HFFc6 (cell line): Measurements from ENCODE around the gene CLDN20. TPM values are rescaled to one million over a fixed set of nuclear protein-coding genes. Genes with fewer than 3 reads are reported as not detected.
A peak's percentile ranks its signal among the peaks of the same experiment; 100 is the strongest.
"Not testable (repeated sequence)": the region's sequence is repeated elsewhere in the genome, so short reads cannot be mapped to it uniquely, and the experiment has no call there.

Experiments used
- DNase-seq: peaks from one replicate; pipeline ENCODE4 v3.0.0-alpha.2; 2018
- H3K27ac Mint-ChIP-seq: 2 replicates; pipeline ENCODE4 v1.8.0; 2020; ENCODE audit warnings: mild to moderate bottlenecking, mixed read lengths
- H3K27me3 Mint-ChIP-seq: 2 replicates; pipeline ENCODE4 v1.8.0; 2021; ENCODE audit warnings: mild to moderate bottlenecking, moderate library complexity, mixed read lengths; ENCODE audit not compliant: insufficient read depth
- H3K36me3 Mint-ChIP-seq: 2 replicates; pipeline ENCODE4 v1.8.0; 2021; ENCODE audit warnings: low read depth, mixed read lengths
- H3K4me1 Mint-ChIP-seq: 2 replicates; pipeline ENCODE4 v1.8.0; 2020; ENCODE audit warnings: low read depth, mixed read lengths
- H3K4me3 Mint-ChIP-seq: 2 replicates; pipeline ENCODE4 v1.8.0; 2020; ENCODE audit warnings: mild to moderate bottlenecking, moderate library complexity, mixed read lengths
- H3K9me3 Mint-ChIP-seq: 2 replicates; pipeline ENCODE4 v1.8.0; 2020; ENCODE audit warnings: mild to moderate bottlenecking, mixed read lengths
- total RNA-seq, 6 experiments: library from RNA; stranded (reverse); fragmentation: NEBNext Ultra II Directional; extraction: Animal tissue kit (Norgen Biotek cat#: 25700); gene quantifications; 2 replicates in 1 of 6; 3 replicates in 5 of 6; pipeline ENCODE4 v1.2.3, GENCODE V29; 2021
- TF ChIP-seq, protein P1 (sequence below): fragments of 200-600 bp; sonication (generic); IDR thresholded peaks from 2 replicates; pipeline ENCODE4 v1.5.0; 2021; ENCODE audit warnings: antibody characterized with exemption, mild to moderate bottlenecking

Gene CLDN20
- total RNA-seq, 6 experiments from 2014 or later = not detected

DNA sequence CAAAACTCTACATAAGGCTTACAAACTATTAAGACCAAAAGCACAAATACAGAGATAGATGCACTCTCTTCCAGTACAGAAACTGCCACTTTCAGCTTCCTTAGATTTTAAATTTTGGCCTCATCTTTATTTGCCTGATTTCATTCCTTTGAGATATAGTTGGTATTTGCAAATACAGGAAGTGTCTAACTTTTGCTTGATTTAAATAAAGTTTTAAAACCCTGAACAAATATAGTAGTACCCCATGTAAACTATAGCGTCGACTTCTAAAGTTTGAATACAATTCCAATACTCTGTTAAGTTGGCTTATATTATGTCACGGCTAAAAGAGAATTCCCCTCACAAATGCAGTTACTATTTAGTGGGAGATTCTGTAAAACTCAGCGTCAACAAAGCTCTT is 1.2 kb upstream of the CLDN20 start:
- H3K9me3 Mint-ChIP-seq = no peaks in the 10 kb centered on the region
- H3K36me3 Mint-ChIP-seq = peaks cover 26% of the 10 kb centered on the region
- no peak overlapping the region for H3K4me3 Mint-ChIP-seq
- peaks cover 42% of the 10 kb centered on the region for H3K4me1 Mint-ChIP-seq
- no peak for DNase-seq
- H3K27me3 Mint-ChIP-seq = peaks cover 4% of the 10 kb centered on the region; the same call in 1 of the 2 replicates
- H3K27ac Mint-ChIP-seq = peak overlapping the region; percentile 46; the same call in 1 of the 2 replicates
- TF ChIP-seq, protein P1, sequence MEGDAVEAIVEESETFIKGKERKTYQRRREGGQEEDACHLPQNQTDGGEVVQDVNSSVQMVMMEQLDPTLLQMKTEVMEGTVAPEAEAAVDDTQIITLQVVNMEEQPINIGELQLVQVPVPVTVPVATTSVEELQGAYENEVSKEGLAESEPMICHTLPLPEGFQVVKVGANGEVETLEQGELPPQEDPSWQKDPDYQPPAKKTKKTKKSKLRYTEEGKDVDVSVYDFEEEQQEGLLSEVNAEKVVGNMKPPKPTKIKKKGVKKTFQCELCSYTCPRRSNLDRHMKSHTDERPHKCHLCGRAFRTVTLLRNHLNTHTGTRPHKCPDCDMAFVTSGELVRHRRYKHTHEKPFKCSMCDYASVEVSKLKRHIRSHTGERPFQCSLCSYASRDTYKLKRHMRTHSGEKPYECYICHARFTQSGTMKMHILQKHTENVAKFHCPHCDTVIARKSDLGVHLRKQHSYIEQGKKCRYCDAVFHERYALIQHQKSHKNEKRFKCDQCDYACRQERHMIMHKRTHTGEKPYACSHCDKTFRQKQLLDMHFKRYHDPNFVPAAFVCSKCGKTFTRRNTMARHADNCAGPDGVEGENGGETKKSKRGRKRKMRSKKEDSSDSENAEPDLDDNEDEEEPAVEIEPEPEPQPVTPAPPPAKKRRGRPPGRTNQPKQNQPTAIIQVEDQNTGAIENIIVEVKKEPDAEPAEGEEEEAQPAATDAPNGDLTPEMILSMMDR = no peak

DNA sequence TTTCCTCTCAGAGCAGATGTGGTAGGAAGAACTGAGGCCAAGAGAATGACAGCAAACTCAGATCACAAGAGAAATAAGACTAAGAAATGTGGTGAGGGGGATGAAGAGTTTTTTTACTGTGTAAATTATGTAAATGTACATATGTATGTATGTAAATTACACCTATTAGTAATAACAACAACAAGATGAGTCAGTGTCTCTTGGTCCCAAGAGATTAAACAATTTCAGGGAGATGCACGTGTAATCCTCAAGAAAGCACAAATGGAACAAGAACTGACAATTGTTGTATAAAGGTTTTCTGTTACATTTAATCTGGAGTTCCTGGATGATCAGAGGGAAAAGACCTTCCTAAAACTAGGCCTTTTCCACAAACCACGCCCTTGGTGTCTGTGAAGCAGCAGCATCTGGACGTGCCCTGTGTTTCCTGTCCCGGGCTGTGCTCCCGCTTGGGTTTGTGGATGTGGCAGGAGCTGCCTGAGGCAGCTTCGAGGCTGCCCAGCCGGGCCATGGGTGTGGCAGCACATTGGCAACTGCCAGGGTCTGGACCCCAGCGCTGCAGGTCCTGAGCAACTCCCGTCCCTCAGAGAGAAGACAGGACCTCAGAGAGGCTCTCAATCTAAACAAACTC is 994 bp downstream of the CLDN20 start:
- peak overlapping the region; percentile 28; the same call in 1 of the 2 replicates for H3K4me3 Mint-ChIP-seq
- TF ChIP-seq, protein P1 = no peak
- peaks cover 2% of the 10 kb centered on the region; the same call in 1 of the 2 replicates for H3K27me3 Mint-ChIP-seq
- H3K9me3 Mint-ChIP-seq = no peaks in the 10 kb centered on the region
- H3K4me1 Mint-ChIP-seq = peaks cover 49% of the 10 kb centered on the region
- peak overlapping the region; percentile 36 for H3K27ac Mint-ChIP-seq
- peaks cover 29% of the 10 kb centered on the region for H3K36me3 Mint-ChIP-seq
- peak; percentile 20 for DNase-seq

DNA sequence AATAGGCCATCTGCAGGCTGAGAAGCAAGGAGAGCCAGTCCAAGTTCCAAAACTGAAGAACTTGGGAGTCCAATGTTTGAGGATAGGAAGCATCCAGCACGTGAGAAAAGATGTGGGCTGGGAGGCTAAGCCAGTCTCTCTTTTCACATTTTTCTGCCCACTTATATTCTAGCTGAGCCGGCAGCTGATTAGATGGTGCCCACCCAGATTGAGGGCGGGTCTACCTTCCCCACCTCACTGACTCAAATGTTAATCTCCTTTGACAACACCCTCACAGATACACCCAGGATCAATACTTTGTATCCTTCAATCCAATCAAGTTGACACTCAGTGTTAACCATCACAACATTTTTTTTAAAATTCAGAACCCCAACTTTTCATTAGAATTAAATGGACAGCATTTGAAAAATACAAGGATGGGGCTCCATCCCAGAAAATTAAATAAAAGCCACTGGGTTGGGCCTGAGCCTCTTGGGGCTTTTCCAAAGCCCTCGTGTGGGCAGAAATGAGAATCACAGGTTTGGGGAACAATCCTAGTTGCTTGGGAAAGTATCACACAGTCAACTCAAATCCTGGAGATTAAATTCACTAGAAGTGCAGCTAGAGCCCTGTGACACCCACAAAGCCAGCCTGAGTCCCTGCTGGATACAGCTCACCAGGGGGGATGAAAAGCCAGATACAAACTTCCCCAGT is 2.2 kb downstream of the CLDN20 start:
- peak; percentile 6 for DNase-seq
- H3K4me1 Mint-ChIP-seq = peaks cover 43% of the 10 kb centered on the region
- H3K9me3 Mint-ChIP-seq = no peaks in the 10 kb centered on the region
- H3K36me3 Mint-ChIP-seq = peaks cover 27% of the 10 kb centered on the region
- no peak overlapping the region for H3K4me3 Mint-ChIP-seq
- H3K27me3 Mint-ChIP-seq = peaks cover 2% of the 10 kb centered on the region; the same call in 1 of the 2 replicates
- H3K27ac Mint-ChIP-seq = 0 out of 2 replicates have a peak overlapping the region, but pooled peaks have one; percentile 36
- TF ChIP-seq, protein P1 = peak; percentile 55

DNA sequence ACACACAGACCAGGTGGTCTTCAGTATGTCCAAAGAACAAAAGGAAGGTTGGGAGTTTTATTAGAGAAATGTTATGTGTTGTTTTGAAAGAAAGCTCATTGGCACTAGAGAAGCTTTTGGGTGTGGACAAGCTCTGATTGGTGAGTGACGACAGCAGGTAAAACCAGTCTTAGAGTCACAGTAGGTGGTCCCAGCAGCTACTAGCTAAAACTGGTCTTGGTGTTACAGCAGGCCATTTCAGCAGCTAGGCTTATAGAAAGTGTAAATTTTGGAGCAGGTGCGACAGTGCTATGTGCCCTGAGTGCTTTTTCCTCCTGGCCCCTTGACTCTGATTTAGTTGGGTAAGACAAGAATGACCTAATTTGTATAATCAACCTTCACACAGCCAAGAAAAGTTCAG is 3.6 kb downstream of the CLDN20 start:
- no peaks in the 10 kb centered on the region; the same call in 1 of the 2 replicates for H3K27me3 Mint-ChIP-seq
- H3K4me1 Mint-ChIP-seq = peaks cover 40% of the 10 kb centered on the region
- H3K27ac Mint-ChIP-seq = no peak overlapping the region
- peaks cover 27% of the 10 kb centered on the region for H3K36me3 Mint-ChIP-seq
- H3K9me3 Mint-ChIP-seq = no peaks in the 10 kb centered on the region
- no peak for DNase-seq
- TF ChIP-seq, protein P1 = no peak
- no peak overlapping the region for H3K4me3 Mint-ChIP-seq

DNA sequence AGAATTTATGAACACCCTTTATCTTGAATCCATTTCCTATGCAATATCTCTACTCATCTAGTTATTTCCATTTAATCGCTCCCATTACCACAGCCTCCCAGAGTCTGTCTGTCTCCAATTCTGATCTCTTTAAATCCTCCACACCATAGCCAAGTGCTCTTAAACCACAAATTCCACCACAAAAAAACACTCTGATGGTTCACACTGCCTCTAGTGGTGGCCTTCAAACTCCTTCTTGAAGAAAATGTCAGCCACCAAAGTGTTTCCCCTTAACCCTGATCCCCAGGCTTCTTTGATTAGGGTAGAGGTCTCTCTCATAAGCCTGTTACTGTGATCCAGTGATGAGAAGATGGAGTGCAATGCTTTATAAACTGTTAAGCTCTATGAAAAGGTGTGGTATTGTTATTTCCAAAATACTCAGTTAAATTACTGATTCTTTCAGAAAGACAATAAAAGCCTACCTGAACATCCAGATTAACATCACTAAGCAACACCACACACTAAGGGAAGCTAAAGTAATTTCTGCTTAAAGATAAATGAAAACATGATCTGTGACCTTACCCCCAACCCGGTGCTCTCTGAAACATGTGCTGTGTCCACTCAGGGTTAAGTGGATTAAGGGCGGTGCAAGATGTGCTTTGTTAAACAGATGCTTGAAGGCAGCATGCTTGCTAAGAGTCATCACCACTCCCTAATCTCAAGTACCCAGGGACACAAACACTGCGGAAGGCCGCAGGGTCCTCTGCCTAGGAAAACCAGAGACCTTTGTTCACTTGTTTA is 4.5 kb downstream of the CLDN20 start:
- TF ChIP-seq, protein P1 = peak; percentile 83
- DNase-seq = peak; percentile 43
- H3K9me3 Mint-ChIP-seq, H3K4me3 Mint-ChIP-seq, H3K27me3 Mint-ChIP-seq: not testable (repeated sequence)
- peaks cover 27% of the 10 kb centered on the region for H3K36me3 Mint-ChIP-seq
- peak overlapping the region; percentile 1; the same call in 1 of the 2 replicates for H3K27ac Mint-ChIP-seq
- peaks cover 45% of the 10 kb centered on the region for H3K4me1 Mint-ChIP-seq
